ENCODE results near the gene MAPK6. TPM values are rescaled to one million over a fixed set of nuclear protein-coding genes. Genes with fewer than 3 reads are reported as not detected.

Gene MAPK6
- polyA plus RNA-seq, result 16.5 and 18.8 TPM in 2 replicates

DNA sequence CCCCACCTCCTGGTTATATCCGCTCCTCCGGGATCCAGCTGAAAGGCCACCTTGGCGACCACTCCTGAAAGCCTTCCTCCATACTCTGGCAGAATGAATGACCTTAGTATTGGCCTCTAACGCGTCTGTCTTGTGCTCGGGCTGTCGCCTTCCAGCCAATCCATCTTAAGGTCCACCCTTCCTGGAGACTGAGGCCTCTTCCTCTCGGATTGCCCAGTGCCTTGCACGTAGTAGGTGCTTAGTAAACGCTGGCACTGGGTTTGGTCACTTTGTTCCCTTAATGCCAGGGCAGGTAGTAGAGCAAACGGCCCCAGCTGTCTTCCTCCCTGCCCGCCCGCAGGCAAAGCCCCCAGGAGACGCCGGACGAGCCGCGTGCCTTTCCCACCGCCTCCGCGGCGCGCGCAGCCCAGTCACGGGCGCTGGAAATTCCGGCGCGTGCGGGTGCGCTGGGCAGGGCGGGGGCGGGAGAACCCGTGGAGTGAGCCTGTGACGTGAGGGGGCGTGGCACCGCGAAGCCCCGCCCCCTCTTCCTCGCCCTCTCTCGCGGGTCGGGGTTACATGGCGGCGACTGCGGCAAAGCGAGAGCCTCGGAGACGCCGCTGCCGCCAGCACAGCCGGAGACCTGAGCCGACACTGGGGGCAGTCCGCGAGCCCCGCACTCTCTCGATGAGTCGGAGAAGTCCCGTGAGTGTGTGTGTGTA, at the start of gene MAPK6:
Gene MAPK6, plus strand, starts transcription at position 527 of the 701 bp plus-strand sequence. CDS start 27,242 bp downstream, outside the sequence.

DNA sequence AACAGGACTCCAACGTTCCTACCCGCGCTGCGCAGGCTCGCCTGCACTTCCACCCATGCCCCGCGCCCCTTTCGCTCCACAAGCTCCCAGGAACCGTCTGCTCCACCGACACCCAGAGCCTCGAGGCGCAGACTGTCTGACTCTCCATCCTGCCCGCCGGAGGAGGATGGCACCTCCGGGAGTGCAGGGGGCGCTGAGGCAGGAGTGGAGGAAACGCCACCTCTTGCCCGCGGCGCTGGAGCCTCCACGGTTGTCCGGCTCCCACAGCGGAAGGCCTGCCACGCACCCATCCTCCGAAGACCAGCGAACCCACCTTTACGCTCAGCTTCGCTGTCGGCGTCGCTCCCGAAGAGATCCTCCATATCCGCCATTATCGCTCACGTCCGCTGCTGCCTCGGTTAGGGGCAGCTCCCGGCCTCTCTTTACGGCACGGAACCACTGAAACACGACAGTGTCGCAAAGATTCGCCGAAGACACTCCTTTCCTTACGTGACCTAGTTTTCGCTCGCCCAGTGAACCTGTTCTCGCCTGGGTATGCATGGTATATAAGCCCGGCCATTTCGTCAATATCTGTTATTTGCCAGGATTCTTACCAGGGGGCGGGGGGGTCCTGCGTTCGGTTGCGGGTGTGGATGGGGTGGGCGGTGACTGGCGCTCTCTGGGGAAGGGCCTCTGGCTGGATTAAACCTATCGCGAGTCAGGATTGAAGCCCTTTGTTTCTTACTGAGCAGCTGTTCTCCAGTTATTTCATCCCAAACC, 47.5 kb upstream of the MAPK6 start, which contains the start of gene LEO1:
Gene LEO1, minus strand, starts transcription at position 404 of the 759 bp plus-strand sequence. Its CDS starts 33 bp downstream, at position 371.

Other genes with a start within 250 kb of the MAPK6 start
- gene TMOD3, start 189.6 kb upstream of the MAPK6 start, polyA plus RNA-seq, result 3.3 and 4.7 TPM in 2 replicates
- gene LEO1, start 47.4 kb upstream of the MAPK6 start, polyA plus RNA-seq, result 33.7 and 42.7 TPM in 2 replicates
- gene BCL2L10, start 93.6 kb downstream of the MAPK6 start, polyA plus RNA-seq, result 0.91 and 1.8 TPM in 2 replicates
- 58.3 and 60.7 TPM in 2 replicates for gene GNB5, start 172.2 kb downstream of the MAPK6 start, polyA plus RNA-seq